Mesothelial cell of epicardium (in vitro differentiated cells): ENCODE results near the gene UTP3. TPM values are rescaled to one million over a fixed set of nuclear protein-coding genes. Genes with fewer than 3 reads are reported as not detected.

Experiments used
- DNase-seq, 2 experiments: peaks; one replicate each; pipeline ENCODE4 v3.0.0; 2021; ENCODE audit warnings: low spot score in 2 of 2; ENCODE audit not compliant: unreplicated experiment in 2 of 2
- H3K27ac Mint-ChIP-seq: 2 replicates; pipeline ENCODE4 v1.8.0; 2021; ENCODE audit warnings: mixed read lengths
- H3K27me3 Mint-ChIP-seq: 2 replicates; pipeline ENCODE4 v1.8.0; 2021; ENCODE audit warnings: low read depth, mixed read lengths
- H3K36me3 Mint-ChIP-seq: 2 replicates; pipeline ENCODE4 v1.8.0; 2021; ENCODE audit warnings: mixed read lengths
- H3K4me1 Mint-ChIP-seq: 2 replicates; pipeline ENCODE4 v1.8.0; 2021; ENCODE audit warnings: mixed read lengths
- H3K4me3 Mint-ChIP-seq: 2 replicates; pipeline ENCODE4 v1.8.0; 2021; ENCODE audit warnings: mild to moderate bottlenecking, moderate library complexity, mixed read lengths
- H3K9me3 Mint-ChIP-seq: 2 replicates; pipeline ENCODE4 v1.8.0; 2021; ENCODE audit warnings: mixed read lengths
- CTCF ChIP-seq: fragments of 200-600 bp; sonication (generic); IDR thresholded peaks from one replicate; pipeline ENCODE4 v1.5.0; 2021; ENCODE audit warnings: antibody characterized with exemption; ENCODE audit not compliant: unreplicated experiment
- total RNA-seq: library from RNA; stranded (reverse); gene quantifications from 3 replicates; pipeline ENCODE4 v1.2.1, GENCODE V29; 2021

Gene UTP3
- total RNA-seq, 1 donor from 2014 or later, result 28.0 TPM

- Mint-ChIP-seq H3K9me3 (no peaks in the 10 kb centered on the region), H3K27ac (no peak overlapping the region), H3K4me1 (peaks cover 26% of the 10 kb centered on the region), H3K27me3 (no peaks in the 10 kb centered on the region), H3K36me3 (peaks cover 3% of the 10 kb centered on the region), H3K4me3 (no peak overlapping the region)
- TF ChIP-seq CTCF, result no peak
- DNase-seq, result no peak
These were observed 48.7 kb downstream of the UTP3 start for GRCh38 chr4:70737006-70737405.

- TF ChIP-seq CTCF, result no peak
- H3K27me3 Mint-ChIP-seq, result no peaks in the 10 kb centered on the region
- no peak overlapping the region for H3K4me3 Mint-ChIP-seq
- no peak overlapping the region for H3K27ac Mint-ChIP-seq
- H3K36me3 Mint-ChIP-seq, result peaks cover 1% of the 10 kb centered on the region
- no peaks in the 10 kb centered on the region for H3K9me3 Mint-ChIP-seq
- no peak for DNase-seq
- peaks cover 30% of the 10 kb centered on the region for H3K4me1 Mint-ChIP-seq
These were observed 49.1 kb downstream of the UTP3 start for GRCh38 chr4:70737409-70737808.

- no peak for DNase-seq
- peaks cover 25% of the 10 kb centered on the region for H3K4me1 Mint-ChIP-seq
- H3K27ac Mint-ChIP-seq, result no peak overlapping the region
- no peak overlapping the region for H3K4me3 Mint-ChIP-seq
- no peaks in the 10 kb centered on the region for H3K36me3 Mint-ChIP-seq
- no peak for TF ChIP-seq CTCF
- H3K27me3 Mint-ChIP-seq, result no peaks in the 10 kb centered on the region
- H3K9me3 Mint-ChIP-seq, result no peaks in the 10 kb centered on the region
These were observed 51.4 kb downstream of the UTP3 start for GRCh38 chr4:70739496-70740337.

Other genes with a start within 250 kb of the UTP3 start
- gene MUC7, start 216.3 kb upstream of the UTP3 start, total RNA-seq, result not detected in 3 replicates
- not detected in 3 replicates for gene AMTN, start 170.0 kb upstream of the UTP3 start, total RNA-seq
- gene AMBN, start 96.3 kb upstream of the UTP3 start, total RNA-seq, result 0.14 to 0.36 TPM (median 0.22 TPM) in 3 replicates
- gene ENAM, start 59.8 kb upstream of the UTP3 start, total RNA-seq, result not detected in 3 replicates
- 0.16 to 0.47 TPM (median 0.18 TPM) in 3 replicates for gene JCHAIN, start 22.0 kb upstream of the UTP3 start, total RNA-seq
- 96.0 to 101 TPM (median 96.6 TPM) in 3 replicates for gene RUFY3, start 33.4 kb downstream of the UTP3 start, total RNA-seq
- 78.5 to 85.9 TPM (median 80.2 TPM) in 3 replicates for gene GRSF1, start 151.4 kb downstream of the UTP3 start, total RNA-seq
- gene MOB1B, start 213.8 kb downstream of the UTP3 start, total RNA-seq, result 35.3 to 36.9 TPM (median 36.2 TPM) in 3 replicates